HCT116 (cell line): ENCODE data around the gene SCRN1. TPM values are rescaled to one million over a fixed set of nuclear protein-coding genes. Genes with fewer than 3 reads are reported as not detected.

Experiments used
- ATAC-seq: fragments of 200-7000 bp; cut with Tn5 transposase; 2 replicates; pipeline ENCODE4 v1.9.1; 2020; ENCODE audit warnings: mild to moderate bottlenecking, moderate library complexity
- BruUV-seq: library from RNA; stranded (reverse); fragments of 400-500 nt; replicated peaks from 2 replicates; lab custom pipeline; 2021; lab: Mats Ljungman, UMichigan
- CTCF ChIA-PET: fragments of 300-600 bp; sonication (Branson Sonifier 250); formaldehyde crosslinking; loops from one replicate; lab custom pipeline; 2021; ENCODE audit warnings: antibody characterized with exemption; lab: Charles Lee
- POLR2A ChIA-PET: fragments of 300-600, 350-600 bp; sonication (Branson Sonifier 250); formaldehyde crosslinking; loops from one replicate; lab custom pipeline; 2021; ENCODE audit warnings: antibody characterized with exemption; lab: Charles Lee
- RAD21 ChIA-PET, 2 experiments: fragments of 300-600 bp; sonication (Branson Sonifier 250); formaldehyde crosslinking; loops; one replicate each; lab custom pipeline; 2023; ENCODE audit warnings: low total read pairs in 2 of 2; ENCODE audit not compliant: uncharacterized antibody in 2 of 2, unreplicated experiment in 2 of 2, low non-redundant PET in 1 of 2; lab: Charles Lee
- DNase-seq: peaks from one replicate; pipeline ENCODE4 v3.0.0-alpha.2; 2010; ENCODE audit warnings: low read depth, low spot score
- H2AFZ ChIP-seq: fragments of 200-600 bp; shearing (Covaris generic), sonication (generic); 2 replicates; pipeline ENCODE4 v1.6.1; 2017; ENCODE audit warnings: low read depth, mixed run types, mixed read lengths, antibody characterized with exemption, low read length; ENCODE audit not compliant: poor library complexity, severe bottlenecking
- H3K27ac ChIP-seq: 2 replicates; pipeline ENCODE4 v1.5.1; 2012; ENCODE audit warnings: low read depth, low read length
- H3K27me3 ChIP-seq: fragments of 200-600 bp; sonication (generic); 2 replicates; pipeline ENCODE4 v1.6.1; 2016; ENCODE audit warnings: mixed run types, low read length, mixed read lengths; ENCODE audit not compliant: insufficient read depth
- H3K36me3 ChIP-seq, 2 experiments: fragments of 200-500 bp in 1 of 2; fragments of 200-600 bp in 1 of 2; sonication (Bioruptor generic) in 1 of 2; sonication (generic) in 1 of 2; 2 replicates each; pipeline versions ENCODE4 v1.5.1 to v1.6.1; 2014 to 2016; ENCODE audit warnings: low read length in 2 of 2, inconsistent platforms in 1 of 2, mixed read lengths in 1 of 2, mixed run types in 1 of 2; ENCODE audit not compliant: insufficient read depth in 2 of 2, control insufficient read depth in 1 of 2
- H3K4me1 ChIP-seq, 2 experiments: fragments of 200-600 bp in 1 of 2; sonication (generic) in 1 of 2; 2 replicates each; pipeline versions ENCODE4 v1.5.1 to v1.6.1; 2012 to 2017; ENCODE audit warnings: low read length in 2 of 2, inconsistent platforms in 1 of 2, mild to moderate bottlenecking in 1 of 2, mixed read lengths in 1 of 2, mixed run types in 1 of 2, moderate library complexity in 1 of 2; ENCODE audit not compliant: insufficient read depth in 2 of 2, control insufficient read depth in 1 of 2
- H3K4me2 ChIP-seq: fragments of 200-600 bp; sonication (generic); 2 replicates; pipeline ENCODE4 v1.6.1; 2017; ENCODE audit warnings: mixed run types, low read length, mixed read lengths
- H3K4me3 ChIP-seq, 2 experiments: fragments of 200-600 bp in 1 of 2; sonication (generic) in 1 of 2; replicated peaks in 1 of 2; 2 replicates each; pipeline ENCODE4 v1.5.1; 2011 to 2016; ENCODE audit warnings: low read length in 2 of 2, control low read depth in 1 of 2, low read depth in 1 of 2, mild to moderate bottlenecking in 1 of 2, mixed read lengths in 1 of 2, mixed run types in 1 of 2
- H3K79me2 ChIP-seq: fragments of 200-600 bp; sonication (generic); 2 replicates; pipeline ENCODE4 v1.6.1; 2017; ENCODE audit warnings: mild to moderate bottlenecking, mixed run types, low read length, moderate library complexity, mixed read lengths; ENCODE audit not compliant: insufficient read depth
- H3K9ac ChIP-seq: fragments of 200-600 bp; sonication (generic); 2 replicates; pipeline ENCODE4 v1.6.1; 2016; ENCODE audit warnings: low read length, mixed read lengths
- H3K9me2 ChIP-seq: fragments of 200-600 bp; sonication (generic), shearing (Covaris generic); 2 replicates; pipeline ENCODE4 v1.6.1; 2017; ENCODE audit warnings: mixed run types, mild to moderate bottlenecking, moderate library complexity; ENCODE audit not compliant: insufficient read depth
- H3K9me3 ChIP-seq, 2 experiments: fragments of 200-500 bp in 1 of 2; fragments of 200-600 bp in 1 of 2; sonication (Bioruptor generic) in 1 of 2; sonication (generic) in 1 of 2; 2 replicates each; pipeline ENCODE4 v1.6.1; 2014 to 2017; ENCODE audit warnings: low read length in 2 of 2, mixed read lengths in 2 of 2, inconsistent platforms in 1 of 2, low read depth in 1 of 2, mild to moderate bottlenecking in 1 of 2, mixed run types in 1 of 2, moderate library complexity in 1 of 2; ENCODE audit not compliant: control insufficient read depth in 1 of 2, insufficient read depth in 1 of 2
- H4K20me1 ChIP-seq: fragments of 200-600 bp; sonication (generic), shearing (Covaris generic); 2 replicates; pipeline ENCODE4 v1.6.1; 2017; ENCODE audit warnings: mixed run types, mild to moderate bottlenecking, moderate library complexity; ENCODE audit not compliant: insufficient read depth
- CBX3 ChIP-seq: IDR thresholded peaks from 2 replicates; pipeline ENCODE4 v1.6.1; 2012; ENCODE audit warnings: low read depth
- ELF1 ChIP-seq: IDR thresholded peaks from 2 replicates; pipeline ENCODE4 v1.6.1; 2012; ENCODE audit warnings: low read depth, borderline replicate concordance
- EZH2phosphoT487 ChIP-seq: fragments of 200-600 bp; IDR thresholded peaks from 2 replicates; pipeline ENCODE4 v1.6.1; 2018; ENCODE audit warnings: antibody characterized with exemption, borderline replicate concordance
- JUND ChIP-seq: IDR thresholded peaks from 2 replicates; pipeline ENCODE4 v1.6.1; 2012
- POLR2AphosphoS5 ChIP-seq: IDR thresholded peaks from 2 replicates; pipeline ENCODE4 v1.6.1; 2011; ENCODE audit warnings: mild to moderate bottlenecking, low read depth, low read length, moderate library complexity
- SRF ChIP-seq: IDR thresholded peaks from 2 replicates; pipeline ENCODE4 v1.6.1; 2012; ENCODE audit warnings: low read depth
- ZBTB33 ChIP-seq: IDR thresholded peaks from 2 replicates; pipeline ENCODE4 v1.6.1; 2011; ENCODE audit warnings: mild to moderate bottlenecking, low read length, moderate library complexity; ENCODE audit not compliant: insufficient replicate concordance; ENCODE audit errors: extremely low read depth
- ZFX ChIP-seq: fragments of 450-650 bp; IDR thresholded peaks from 2 replicates; pipeline ENCODE4 v1.6.1; 2017
- ZNF274 ChIP-seq: fragments of 200-500 bp; sonication (Bioruptor generic); IDR thresholded peaks from 2 replicates; pipeline ENCODE4 v1.6.1; 2014; ENCODE audit warnings: mild to moderate bottlenecking, low read depth, low read length, inconsistent platforms
- intact Hi-C: fragments of 100-400 bp; cut with micrococcal nuclease; formaldehyde crosslinking; loops from 2 replicates; pipeline ENCODE4 v1.10.0; 2022
- total RNA-seq: library from RNA; stranded (reverse); gene quantifications from one replicate; pipeline ENCODE4 v1.2.1, GENCODE V29; 2021; ENCODE audit not compliant: unreplicated experiment
- TF ChIP-seq, protein P1 (sequence below): IDR thresholded peaks from 2 replicates; pipeline ENCODE4 v1.6.1; 2012

SCRN1 gene
- total RNA-seq, 1 experiment from 2014 or later = 76.8 TPM

- TF ChIP-seq, protein P1, sequence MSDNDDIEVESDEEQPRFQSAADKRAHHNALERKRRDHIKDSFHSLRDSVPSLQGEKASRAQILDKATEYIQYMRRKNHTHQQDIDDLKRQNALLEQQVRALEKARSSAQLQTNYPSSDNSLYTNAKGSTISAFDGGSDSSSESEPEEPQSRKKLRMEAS = no peak
- TF ChIP-seq EZH2phosphoT487 = no peak
- no peak for TF ChIP-seq POLR2AphosphoS5
- TF ChIP-seq ZFX = no peak
Measured at GRCh38 chr7:29873644-29874294, 115.8 kb downstream of the SCRN1 start (continued).

DNA sequence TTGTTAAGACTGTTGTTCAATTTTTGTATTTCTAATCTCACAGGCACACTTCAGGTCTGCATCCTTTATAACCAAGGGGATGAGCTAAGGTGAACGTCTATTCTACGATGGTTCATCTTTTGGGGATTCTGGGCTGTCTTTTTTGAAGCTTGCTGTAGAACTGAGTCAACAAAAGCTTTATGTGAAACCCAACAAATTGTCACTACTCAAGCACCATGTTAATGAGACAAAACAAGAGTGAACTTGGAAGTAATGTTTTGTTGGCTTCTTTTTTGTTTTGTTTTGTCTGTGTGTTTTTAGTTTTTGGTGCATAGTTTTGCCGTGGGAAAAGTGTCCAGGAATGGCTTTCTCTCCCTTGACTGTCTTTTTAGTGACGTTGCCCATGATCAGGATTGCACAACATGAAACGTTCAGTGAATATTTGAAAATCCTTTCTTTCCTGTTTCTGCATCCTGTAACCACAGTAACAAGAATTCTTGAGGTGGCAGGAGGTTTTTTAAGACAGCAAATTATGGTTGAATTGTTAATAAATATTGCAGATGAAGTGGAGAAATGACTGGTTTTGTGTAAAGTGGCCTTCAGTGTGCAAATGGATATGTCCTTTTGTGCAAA, 117.7 kb downstream of the SCRN1 start:
- no peak overlapping the region for H3K9ac ChIP-seq
- DNase-seq (no peak), ATAC-seq (no peak)
- intact Hi-C loops = no loop called here
- no peaks in the 10 kb centered on the region for H3K36me3 ChIP-seq
- no peak overlapping the region for H2AFZ ChIP-seq
- no TSS peak for BruUV-seq
- TF ChIP-seq, protein P1 = no peak
- TF ChIP-seq SRF = no peak
- TF ChIP-seq ZBTB33 = no peak
- TF ChIP-seq ELF1 = no peak
- TF ChIP-seq JUND = no peak
- no peak for TF ChIP-seq CBX3
- TF ChIP-seq ZNF274 = no peak
- no peaks in the 10 kb centered on the region for H3K27me3 ChIP-seq
- ChIA-PET POLR2A (no interaction called here), RAD21 (no interaction called here), CTCF (no interaction called here)
- no peak overlapping the region for H3K4me3 ChIP-seq
- no peaks in the 10 kb centered on the region for H4K20me1 ChIP-seq
- no peaks in the 10 kb centered on the region for H3K79me2 ChIP-seq
- no peak overlapping the region for H3K4me2 ChIP-seq
- H3K9me3 ChIP-seq = no peaks in the 10 kb centered on the region
- no peak overlapping the region for H3K27ac ChIP-seq
- no peaks in the 10 kb centered on the region for H3K9me2 ChIP-seq
- H3K4me1 ChIP-seq = no peaks in the 10 kb centered on the region

Other genes starting within 250 kb of the SCRN1 start
- 8.6 TPM for gene WIPF3, start 183.3 kb downstream of the SCRN1 start, total RNA-seq
- 13.6 TPM for gene FKBP14, start 36.9 kb upstream of the SCRN1 start, total RNA-seq
- gene PLEKHA8, start 38.6 kb upstream of the SCRN1 start, total RNA-seq = 13.6 TPM
- gene MTURN, start 145.2 kb upstream of the SCRN1 start, total RNA-seq = 7.5 TPM